Astrocyte of the spinal cord (primary cell): ENCODE data around the gene CNOT6L.

Experiments used
- DNase-seq: peaks from one replicate; pipeline ENCODE4 v3.0.0; 2011; ENCODE audit warnings: low read depth, low spot score
- H3K4me3 ChIP-seq: 2 replicates; pipeline ENCODE4 v1.5.1; 2011; ENCODE audit warnings: low read depth, mild to moderate bottlenecking, low read length, moderate library complexity
- in situ Hi-C: cut with HindIII; loops from 2 replicates; pipeline ENCODE4 v1.10.0; 2017; ENCODE audit warnings: low sequenced_read_pairs
- TF ChIP-seq, protein P1 (sequence below): IDR thresholded peaks from 2 replicates; pipeline ENCODE4 v1.5.1; 2012; ENCODE audit warnings: low read depth, mild to moderate bottlenecking, low read length, inconsistent platforms

CNOT6L gene

DNA sequence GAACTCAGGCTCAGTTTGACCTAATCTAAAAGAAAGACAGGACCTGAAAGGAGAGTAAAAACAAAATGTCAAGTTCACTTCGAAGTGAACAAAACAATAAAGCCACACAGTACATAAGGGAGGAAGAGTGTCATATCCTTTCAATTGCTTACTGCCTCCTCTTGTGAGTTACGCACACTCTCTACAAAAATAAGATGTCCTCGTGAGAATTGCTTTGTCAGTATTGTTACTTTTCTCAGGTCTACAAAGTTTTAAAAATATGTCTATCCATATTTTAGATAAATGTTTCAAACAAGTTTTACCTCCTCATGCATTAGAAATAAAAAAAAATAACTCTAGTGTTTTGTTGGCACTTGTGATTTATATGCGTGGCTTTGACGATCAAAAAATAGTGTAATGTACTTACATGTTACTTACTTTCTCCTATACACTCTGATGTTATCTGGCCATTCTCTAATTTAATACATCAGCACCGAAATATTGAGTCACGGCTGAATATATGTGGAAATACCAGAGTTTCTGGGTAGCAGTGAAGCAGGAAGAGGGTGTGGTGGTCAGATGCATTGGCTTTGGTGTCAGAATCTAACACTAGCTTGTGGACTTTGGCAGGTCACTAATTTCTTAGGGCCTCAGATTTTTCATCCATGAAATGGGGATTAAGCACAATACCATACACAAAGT, 35.4 kb upstream of the CNOT6L start:
- no peak overlapping the region for H3K4me3 ChIP-seq
- in situ Hi-C loops: no loop called here
- TF ChIP-seq, protein P1, sequence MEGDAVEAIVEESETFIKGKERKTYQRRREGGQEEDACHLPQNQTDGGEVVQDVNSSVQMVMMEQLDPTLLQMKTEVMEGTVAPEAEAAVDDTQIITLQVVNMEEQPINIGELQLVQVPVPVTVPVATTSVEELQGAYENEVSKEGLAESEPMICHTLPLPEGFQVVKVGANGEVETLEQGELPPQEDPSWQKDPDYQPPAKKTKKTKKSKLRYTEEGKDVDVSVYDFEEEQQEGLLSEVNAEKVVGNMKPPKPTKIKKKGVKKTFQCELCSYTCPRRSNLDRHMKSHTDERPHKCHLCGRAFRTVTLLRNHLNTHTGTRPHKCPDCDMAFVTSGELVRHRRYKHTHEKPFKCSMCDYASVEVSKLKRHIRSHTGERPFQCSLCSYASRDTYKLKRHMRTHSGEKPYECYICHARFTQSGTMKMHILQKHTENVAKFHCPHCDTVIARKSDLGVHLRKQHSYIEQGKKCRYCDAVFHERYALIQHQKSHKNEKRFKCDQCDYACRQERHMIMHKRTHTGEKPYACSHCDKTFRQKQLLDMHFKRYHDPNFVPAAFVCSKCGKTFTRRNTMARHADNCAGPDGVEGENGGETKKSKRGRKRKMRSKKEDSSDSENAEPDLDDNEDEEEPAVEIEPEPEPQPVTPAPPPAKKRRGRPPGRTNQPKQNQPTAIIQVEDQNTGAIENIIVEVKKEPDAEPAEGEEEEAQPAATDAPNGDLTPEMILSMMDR: no peak
- no peak for DNase-seq

DNA sequence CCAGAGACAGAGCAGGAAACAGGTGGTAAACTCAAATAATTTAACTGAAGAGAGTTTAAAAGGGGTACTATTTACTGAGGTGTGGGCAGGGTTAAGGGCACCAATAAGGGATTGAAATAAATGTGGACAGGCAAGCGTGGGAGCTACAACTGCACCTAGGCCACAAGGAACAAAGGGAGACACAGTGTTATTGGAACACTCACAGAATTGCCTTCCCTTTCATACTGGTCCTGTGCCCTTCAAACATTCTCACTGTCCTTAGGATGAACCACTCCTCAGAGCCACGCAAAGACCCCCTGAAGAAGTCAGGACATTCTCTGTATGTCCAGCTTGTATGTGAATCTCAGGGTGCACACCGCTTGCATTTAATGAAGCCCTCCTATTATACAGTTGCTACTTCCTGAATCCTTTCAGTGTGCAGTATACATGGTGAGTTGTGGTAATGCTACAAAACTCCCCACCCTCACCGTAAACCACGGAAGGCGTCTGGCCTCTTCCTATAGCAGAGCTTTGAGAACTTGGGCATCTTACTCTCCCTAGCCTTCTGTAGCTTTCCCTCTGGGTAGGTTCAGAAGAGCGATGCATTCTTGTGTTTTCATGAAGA, 33.8 kb upstream of the CNOT6L start:
- in situ Hi-C loops: no loop called here
- H3K4me3 ChIP-seq: no peak overlapping the region
- TF ChIP-seq, protein P1: no peak
- no peak for DNase-seq

DNA sequence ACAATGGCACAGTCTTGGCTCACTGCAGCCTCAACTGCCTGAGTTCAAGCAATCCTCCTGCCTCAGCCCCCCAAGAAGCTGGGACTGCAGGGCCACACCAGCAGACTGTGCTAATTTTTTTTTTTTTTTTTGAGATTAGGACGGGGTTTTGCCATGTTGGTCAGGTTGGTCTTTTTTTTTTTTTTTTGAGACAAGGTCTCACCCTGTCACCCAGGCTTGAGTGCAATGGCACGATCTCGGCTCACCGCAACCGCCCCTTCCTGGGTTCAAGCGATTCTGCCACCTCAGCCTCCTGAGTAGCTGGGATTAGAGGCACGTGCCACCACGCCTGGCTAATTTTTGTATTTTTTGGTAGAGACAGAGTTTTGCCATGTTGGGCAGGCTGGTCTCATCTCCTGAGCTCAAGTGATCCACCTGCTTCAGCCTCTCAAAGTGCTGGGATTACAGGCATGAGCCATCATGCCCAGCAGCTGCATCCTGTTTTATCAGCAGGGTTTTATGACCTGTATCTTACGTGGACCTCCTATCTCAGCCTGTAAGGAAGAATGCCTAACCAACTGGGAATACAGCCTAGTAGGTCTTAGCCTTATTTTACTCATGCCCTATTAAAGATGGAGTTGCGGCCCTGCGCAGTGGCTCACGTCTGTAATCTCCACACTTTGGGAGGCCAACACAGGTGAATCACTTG, 30.3 kb upstream of the CNOT6L start:
- no peak overlapping the region for H3K4me3 ChIP-seq
- no peak for DNase-seq
- in situ Hi-C loops: no loop called here
- TF ChIP-seq, protein P1: no peak

DNA sequence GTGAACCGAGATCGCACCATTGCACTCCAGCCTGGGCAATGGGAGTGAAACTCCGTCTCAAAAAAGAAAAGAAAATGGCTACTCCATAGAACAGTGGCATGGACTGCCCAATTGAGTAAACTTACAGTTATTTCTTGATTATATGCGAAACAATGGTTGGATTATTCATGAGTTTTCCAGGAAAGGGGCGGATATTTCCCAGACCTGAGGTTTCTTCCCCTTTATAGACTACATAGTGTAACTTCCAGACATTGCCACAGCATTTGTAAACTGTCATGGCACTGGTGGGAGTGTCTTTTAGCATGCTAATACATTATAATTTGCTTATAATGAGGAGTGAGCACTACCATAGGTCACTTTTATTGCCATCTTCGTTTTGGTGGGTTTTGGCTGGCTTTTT, 29.3 kb upstream of the CNOT6L start:
- in situ Hi-C loops: no loop called here
- TF ChIP-seq, protein P1: no peak
- DNase-seq: no peak

DNA sequence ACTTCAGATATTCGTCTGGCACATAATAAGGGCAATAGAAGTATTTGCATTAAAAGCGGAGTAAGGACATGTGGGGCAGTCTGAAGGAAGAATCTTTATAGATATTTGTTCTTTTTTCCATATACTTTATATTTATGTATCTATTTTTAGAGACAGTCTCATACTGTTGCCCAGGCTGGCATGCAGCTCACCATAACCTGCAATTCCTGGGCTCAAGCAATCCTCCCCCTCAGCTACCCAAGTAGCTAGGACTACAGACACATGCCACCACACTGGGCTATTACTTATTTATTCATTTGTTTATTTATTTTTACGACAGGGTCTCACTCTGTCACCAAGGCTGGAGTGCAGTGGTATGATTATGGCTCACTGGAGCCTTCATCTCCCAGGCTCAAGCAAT, 26.8 kb upstream of the CNOT6L start:
- TF ChIP-seq, protein P1: no peak
- H3K4me3 ChIP-seq: no peak overlapping the region
- DNase-seq: no peak
- in situ Hi-C loops: no loop called here

More for the DNA sequence above, 29.3 kb upstream of the CNOT6L start:
- no peak overlapping the region for H3K4me3 ChIP-seq

DNA sequence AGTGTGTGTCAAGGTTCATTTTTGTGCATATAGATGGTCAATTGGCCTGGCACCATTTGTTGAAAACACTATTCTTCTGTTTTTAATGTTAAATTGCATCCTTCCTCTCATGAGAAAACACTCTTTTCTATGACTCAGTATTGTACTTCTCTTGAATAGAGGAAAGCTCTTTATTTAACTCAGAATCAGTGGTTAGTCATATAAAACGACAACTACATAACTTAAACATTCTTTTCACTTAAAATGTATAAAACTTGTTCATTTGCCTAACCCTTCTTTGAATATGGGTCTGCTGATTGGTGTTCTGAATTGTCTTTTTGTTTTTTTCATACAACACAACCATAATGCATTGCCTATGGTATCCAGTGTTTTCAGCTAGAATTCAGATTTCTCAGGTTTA, 26.2 kb upstream of the CNOT6L start:
- peak; percentile 13 for DNase-seq
- no peak overlapping the region for H3K4me3 ChIP-seq
- in situ Hi-C loops: no loop called here
- TF ChIP-seq, protein P1: no peak
